Upper lobe of left lung (tissue), 4 donors: Measurements from ENCODE around the gene TASOR.

Source experiments
- CTCF ChIP-seq, 6 experiments: fragments of 450-650 bp in 4 of 6; fragments of 200-600 bp in 2 of 6; sonication (generic) in 2 of 6; IDR thresholded peaks; one replicate each; pipeline ENCODE4 v1.5.1; 2016 to 2019; ENCODE audit warnings: antibody characterized with exemption in 6 of 6
- POLR2A ChIP-seq, 4 donors: fragments of 450-650 bp; IDR thresholded peaks; one replicate each; pipeline ENCODE4 v1.5.1; 2016 to 2017; ENCODE audit warnings: antibody characterized with exemption in 4 of 4, mild to moderate bottlenecking in 2 of 4
- POLR2AphosphoS5 ChIP-seq, 2 donors: sonication (generic); formaldehyde crosslinking; IDR thresholded peaks; one replicate each; pipeline ENCODE4 v1.5.1; 2017; ENCODE audit warnings: antibody characterized with exemption in 2 of 2

- TF ChIP-seq CTCF (IDR thresholded peaks at IDR 0.05) (no peak), POLR2A (IDR thresholded peaks at IDR 0.05) (no peak), POLR2AphosphoS5 (IDR thresholded peaks at IDR 0.05) (no peak)
Observed at GRCh38 chr3:56677286-56677685, 5.8 kb downstream of the TASOR start.
